HepG2 (cell line): ENCODE measurements around the gene ITGAX. TPM values are rescaled to one million over a fixed set of nuclear protein-coding genes. Genes with fewer than 3 reads are reported as not detected.

Experiments used
- ATAC-seq: fragments of 200-7000 bp; cut with Tn5 transposase; 3 replicates; pipeline ENCODE4 v1.9.1; 2020; ENCODE audit warnings: mild to moderate bottlenecking, moderate library complexity
- BruUV-seq: library from RNA; stranded (reverse); fragments of 400-500 nt; replicated peaks from 2 replicates; lab custom pipeline; 2021; lab: Mats Ljungman, UMichigan
- CTCF ChIA-PET: fragments of 300-600 bp; formaldehyde crosslinking; extraction: SDS; loops from one replicate; lab custom pipeline; 2021; ENCODE audit warnings: low total read pairs, inconsistent platforms, low intra/inter-chr PET ratio; lab: Yijun Ruan, JAX
- POLR2A ChIA-PET: fragments of 350-600 bp; sonication (Branson Sonifier 250); formaldehyde crosslinking; loops from one replicate; lab custom pipeline; 2020; ENCODE audit warnings: antibody characterized with exemption, inconsistent platforms; lab: Yijun Ruan, JAX
- DNase-seq: peaks from one replicate; pipeline ENCODE4 v3.0.0-alpha.2; 2015; ENCODE audit warnings: low spot score
- FAIRE-seq: peaks from 3 replicates; lab custom pipeline; 2011; peaks lifted over from hg19 to GRCh38; lab: Jason Lieb, UNC
- H2AFZ ChIP-seq: one replicate; pipeline ENCODE4 v1.6.1; 2011; ENCODE audit warnings: low read length, inconsistent platforms
- H3K27ac ChIP-seq: fragments of 300-600 bp; 3 replicates; pipeline ENCODE4 v1.8.0; 2011; ENCODE audit warnings: mixed run types, mild to moderate bottlenecking, mixed read lengths, low read length, inconsistent platforms; ENCODE audit not compliant: insufficient read depth; ENCODE audit errors: extremely low read length
- H3K27me3 ChIP-seq, 2 experiments: fragments of 200-600 bp in 1 of 2; 2 replicates in 1 of 2; 3 replicates in 1 of 2; pipeline versions ENCODE4 v1.6.0 to v1.8.0; 2011; ENCODE audit warnings: low read length in 2 of 2, mild to moderate bottlenecking in 2 of 2, moderate library complexity in 2 of 2, inconsistent platforms in 1 of 2; ENCODE audit not compliant: insufficient read depth in 2 of 2, control insufficient read depth in 1 of 2
- H3K36me3 ChIP-seq, 2 experiments: fragments of 200-600 bp in 1 of 2; replicated peaks in 1 of 2; 2 replicates in 1 of 2; 3 replicates in 1 of 2; pipeline versions ENCODE4 v1.5.1 to v1.8.0; 2011; ENCODE audit warnings: low read length in 2 of 2, inconsistent platforms in 1 of 2; ENCODE audit not compliant: insufficient read depth in 2 of 2, control insufficient read depth in 1 of 2
- H3K4me1 ChIP-seq: 2 replicates; pipeline ENCODE4 v1.5.1; 2012; ENCODE audit warnings: low read length, inconsistent platforms; ENCODE audit not compliant: insufficient read depth
- H3K4me2 ChIP-seq: 2 replicates; pipeline ENCODE4 v1.6.0; 2011; ENCODE audit warnings: low read depth, low read length, inconsistent platforms
- H3K4me3 ChIP-seq, 3 experiments: fragments of 200-600 bp in 1 of 3; sonication (generic), shearing (Covaris generic) in 1 of 3; replicated peaks in 1 of 3; 2 replicates each; pipeline ENCODE4 v1.5.1; 2011 to 2016; ENCODE audit warnings: low read length in 3 of 3, inconsistent platforms in 2 of 3, low read depth in 2 of 3, mild to moderate bottlenecking in 2 of 3, control low read depth in 1 of 3, mixed read lengths in 1 of 3; ENCODE audit not compliant: insufficient read depth in 1 of 3
- H3K79me2 ChIP-seq: one replicate; pipeline ENCODE4 v1.6.1; 2011; ENCODE audit warnings: low read length, inconsistent platforms; ENCODE audit not compliant: insufficient read depth
- H3K9ac ChIP-seq: 2 replicates; pipeline ENCODE4 v1.6.0; 2011; ENCODE audit warnings: mild to moderate bottlenecking, low read depth, low read length, inconsistent platforms; ENCODE audit not compliant: insufficient read depth
- H3K9me3 ChIP-seq: 2 replicates; pipeline ENCODE4 v1.5.1; 2012; ENCODE audit warnings: mild to moderate bottlenecking, low read length
- H4K20me1 ChIP-seq: 2 replicates; pipeline ENCODE4 v1.6.0; 2011; ENCODE audit warnings: inconsistent platforms, mild to moderate bottlenecking, low read length, moderate library complexity; ENCODE audit not compliant: insufficient read depth
- ZNF687 ChIP-seq: sonication (generic); formaldehyde crosslinking; IDR thresholded peaks from 2 replicates; pipeline ENCODE4 v1.5.1; 2020; ENCODE audit warnings: mild to moderate bottlenecking, missing genetic modification reagents, moderate library complexity
- ZSCAN30 ChIP-seq: sonication (generic); formaldehyde crosslinking; IDR thresholded peaks from 2 replicates; pipeline ENCODE4 v1.5.0; 2020; ENCODE audit warnings: mild to moderate bottlenecking, missing genetic modification reagents
- WGBS: methylation state at CpG from one replicate; pipeline ENCODE4 v1.1.6; 2017; ENCODE audit warnings: low lambda C conversion rate; 5-methylcytosine and 5-hydroxymethylcytosine counted together
- in situ Hi-C: cut with HindIII; loops from 2 replicates; pipeline ENCODE4 v1.10.0; 2017; ENCODE audit warnings: low pct_unique_long_range_greater_than_20kb; ENCODE audit not compliant: extremely low pct_ligation_motif_present
- intact Hi-C: fragments of 100-400 bp; cut with micrococcal nuclease; formaldehyde crosslinking; loops from one replicate; pipeline ENCODE4 v1.10.0; 2022; ENCODE audit not compliant: unreplicated experiment
- polyA plus RNA-seq, 8 experiments: library from polyadenylated mRNA; depleted of rRNA in 3 of 8; stranded (reverse) in 7 of 8; unstranded in 1 of 8; fragments of >200 nt; fragmentation: Illumina TruSeq in 4 of 8; extraction: Trizol in 4 of 8; gene quantifications; 2 replicates each; pipeline versions ENCODE4 v1.2.1 to v1.2.3, GENCODE V29; 2011 to 2016; ENCODE audit warnings: low read depth in 4 of 8, missing spikeins in 1 of 8, mixed read lengths in 1 of 8; ENCODE audit not compliant: insufficient read depth in 1 of 8
- total RNA-seq, 5 experiments: library from RNA; depleted of rRNA; stranded (reverse); fragments of >200 nt; fragmentation: Illumina TruSeq; extraction: Trizol; gene quantifications; 2 replicates each; pipeline ENCODE4 v1.2.3, GENCODE V29; 2016; ENCODE audit warnings: low read depth in 1 of 5
- TF ChIP-seq, protein P1 (sequence below): sonication (generic); formaldehyde crosslinking; IDR thresholded peaks from 2 replicates; pipeline ENCODE4 v1.4.0; 2020; ENCODE audit warnings: missing genetic modification reagents

The ITGAX gene
- total and polyA plus RNA-seq, 2 of the 13 experiments (the other 11 are each of a cell fraction or from before 2014, with no cell fraction given), result 0.32 TPM; not detected in 1

DNA sequence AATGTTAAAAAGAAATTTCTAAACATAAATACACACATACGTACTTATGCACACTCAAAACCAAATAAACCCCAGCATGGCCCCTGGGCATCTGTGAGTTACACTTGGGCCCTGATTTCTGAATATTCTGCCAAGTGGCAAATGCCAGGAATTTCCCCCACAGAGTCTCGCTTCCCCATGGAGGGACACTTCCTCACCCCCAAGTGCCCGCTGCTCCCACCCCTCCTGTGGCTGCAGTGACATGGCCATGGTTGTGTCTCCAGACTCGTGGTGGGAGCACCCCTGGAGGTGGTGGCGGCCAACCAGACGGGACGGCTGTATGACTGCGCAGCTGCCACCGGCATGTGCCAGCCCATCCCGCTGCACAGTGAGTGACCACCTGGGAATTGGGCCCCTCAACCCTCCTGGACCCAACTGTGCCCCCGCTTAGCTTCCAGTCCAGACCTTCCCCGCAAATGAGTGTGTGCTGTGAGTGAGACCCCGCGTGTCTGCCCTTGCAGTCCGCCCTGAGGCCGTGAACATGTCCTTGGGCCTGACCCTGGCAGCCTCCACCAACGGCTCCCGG lies 42.2 kb downstream of the ITGAX start (continued):
- TF ChIP-seq, protein P1, sequence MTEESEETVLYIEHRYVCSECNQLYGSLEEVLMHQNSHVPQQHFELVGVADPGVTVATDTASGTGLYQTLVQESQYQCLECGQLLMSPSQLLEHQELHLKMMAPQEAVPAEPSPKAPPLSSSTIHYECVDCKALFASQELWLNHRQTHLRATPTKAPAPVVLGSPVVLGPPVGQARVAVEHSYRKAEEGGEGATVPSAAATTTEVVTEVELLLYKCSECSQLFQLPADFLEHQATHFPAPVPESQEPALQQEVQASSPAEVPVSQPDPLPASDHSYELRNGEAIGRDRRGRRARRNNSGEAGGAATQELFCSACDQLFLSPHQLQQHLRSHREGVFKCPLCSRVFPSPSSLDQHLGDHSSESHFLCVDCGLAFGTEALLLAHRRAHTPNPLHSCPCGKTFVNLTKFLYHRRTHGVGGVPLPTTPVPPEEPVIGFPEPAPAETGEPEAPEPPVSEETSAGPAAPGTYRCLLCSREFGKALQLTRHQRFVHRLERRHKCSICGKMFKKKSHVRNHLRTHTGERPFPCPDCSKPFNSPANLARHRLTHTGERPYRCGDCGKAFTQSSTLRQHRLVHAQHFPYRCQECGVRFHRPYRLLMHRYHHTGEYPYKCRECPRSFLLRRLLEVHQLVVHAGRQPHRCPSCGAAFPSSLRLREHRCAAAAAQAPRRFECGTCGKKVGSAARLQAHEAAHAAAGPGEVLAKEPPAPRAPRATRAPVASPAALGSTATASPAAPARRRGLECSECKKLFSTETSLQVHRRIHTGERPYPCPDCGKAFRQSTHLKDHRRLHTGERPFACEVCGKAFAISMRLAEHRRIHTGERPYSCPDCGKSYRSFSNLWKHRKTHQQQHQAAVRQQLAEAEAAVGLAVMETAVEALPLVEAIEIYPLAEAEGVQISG (CRISPR knock-in tag), result no peak

DNA sequence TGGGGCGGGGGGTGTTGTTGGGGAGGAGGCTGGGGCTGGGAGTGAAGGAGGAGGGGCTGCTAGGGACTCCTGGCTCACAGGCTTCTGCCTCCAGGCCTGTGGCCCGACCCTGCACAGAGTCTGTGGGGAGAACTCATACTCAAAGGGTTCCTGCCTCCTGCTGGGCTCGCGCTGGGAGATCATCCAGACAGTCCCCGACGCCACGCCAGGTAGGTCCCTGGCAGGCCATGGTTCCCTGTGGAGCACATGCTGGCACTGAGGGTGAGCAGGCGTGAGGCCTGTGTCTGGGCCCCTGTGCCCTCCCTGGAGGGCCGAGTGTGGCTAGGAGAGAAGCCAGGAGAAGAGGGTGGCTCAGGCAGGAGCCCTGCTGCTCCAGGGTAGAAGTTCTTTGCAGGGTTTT lies 42.7 kb downstream of the ITGAX start:
- 23% methylated on average over 4 of the region's 9 CpGs for WGBS

More for the DNA sequence above, 42.7 kb downstream of the ITGAX start:
- no peak for DNase-seq
- POLR2A ChIA-PET, result no interaction called here
- no peak overlapping the region for H3K9ac ChIP-seq
- H3K4me3 ChIP-seq, result no peak overlapping the region
- no peak overlapping the region for H3K4me2 ChIP-seq
- no TSS peak for BruUV-seq
- H3K4me1 ChIP-seq, result no peaks in the 10 kb centered on the region
- H3K27me3 ChIP-seq, result peaks cover 2 to 4% of the 10 kb centered on the region in 2 experiments; a peak in 1 of 5 replicates
- TF ChIP-seq ZSCAN30 (CRISPR knock-in tag) (no peak), ZNF687 (CRISPR knock-in tag) (0 out of 2 replicates have a peak, but pooled peaks have one; percentile 12)
- TF ChIP-seq, all 625 proteins: peak for 1
- no peaks in the 10 kb centered on the region for H3K36me3 ChIP-seq
- CTCF ChIA-PET, result no interaction called here
- no peak overlapping the region for H3K27ac ChIP-seq
- H3K79me2 ChIP-seq, result no peaks in the 10 kb centered on the region
- no peak for FAIRE-seq
- ATAC-seq, result peak; percentile 31; the same call in 2 of the 3 replicates
- no peak overlapping the region for H2AFZ ChIP-seq
- in situ Hi-C loops (no loop called here), intact Hi-C loops (no loop called here)
- H4K20me1 ChIP-seq, result no peaks in the 10 kb centered on the region
- H3K9me3 ChIP-seq, result no peaks in the 10 kb centered on the region
